G401 (cell line): Measurements from ENCODE around the gene THSD7A. TPM values are rescaled to one million over a fixed set of nuclear protein-coding genes. Genes with fewer than 3 reads are reported as not detected.

Experiments
- DNase-seq: peaks from one replicate; pipeline ENCODE4 v3.0.0-alpha.2; 2015; ENCODE audit warnings: low spot score
- in situ Hi-C: cut with HindIII; loops from 2 replicates; pipeline ENCODE4 v1.10.0; 2016; ENCODE audit warnings: low sequenced_read_pairs, mixed read lengths
- total RNA-seq: library from RNA; depleted of rRNA; stranded (reverse); fragments of >200 nt; shearing (Covaris generic); gene quantifications from 2 replicates; pipeline ENCODE4 v1.2.3, GENCODE V29; 2014

THSD7A gene
- total RNA-seq, 1 experiment from 2014 or later, result not detected

- no peak for DNase-seq
- in situ Hi-C loops, result no loop called here
Measured at GRCh38 chr7:11655163-11655562, 176.8 kb downstream of the THSD7A start.

GRCh38 chr7:11650500-11650899, 181.5 kb downstream of the THSD7A start:
- no peak for DNase-seq
- in situ Hi-C loops, result no loop called here

DNA sequence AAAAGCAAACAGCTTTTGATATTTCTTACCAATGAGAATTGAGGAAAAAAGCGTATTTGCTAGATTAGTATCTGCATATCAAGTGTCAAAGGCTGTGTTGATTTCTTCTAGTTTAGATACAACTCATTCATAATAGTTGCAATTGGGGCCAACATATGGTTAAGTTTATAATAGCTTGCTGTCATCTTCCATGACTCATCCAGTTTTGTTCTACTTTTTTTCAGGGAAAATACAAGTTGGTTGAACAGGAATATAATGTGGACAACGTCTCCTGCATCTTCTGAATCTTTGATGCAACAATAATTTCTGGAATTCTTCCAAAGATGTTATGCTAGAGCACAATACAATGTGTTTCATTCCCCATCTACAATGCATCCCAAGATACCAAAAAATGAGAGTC, 182.0 kb downstream of the THSD7A start:
- in situ Hi-C loops, result no loop called here
- no peak for DNase-seq

GRCh38 chr7:11648980-11649379, 183.0 kb downstream of the THSD7A start:
- DNase-seq, result no peak
- in situ Hi-C loops, result no loop called here

DNA sequence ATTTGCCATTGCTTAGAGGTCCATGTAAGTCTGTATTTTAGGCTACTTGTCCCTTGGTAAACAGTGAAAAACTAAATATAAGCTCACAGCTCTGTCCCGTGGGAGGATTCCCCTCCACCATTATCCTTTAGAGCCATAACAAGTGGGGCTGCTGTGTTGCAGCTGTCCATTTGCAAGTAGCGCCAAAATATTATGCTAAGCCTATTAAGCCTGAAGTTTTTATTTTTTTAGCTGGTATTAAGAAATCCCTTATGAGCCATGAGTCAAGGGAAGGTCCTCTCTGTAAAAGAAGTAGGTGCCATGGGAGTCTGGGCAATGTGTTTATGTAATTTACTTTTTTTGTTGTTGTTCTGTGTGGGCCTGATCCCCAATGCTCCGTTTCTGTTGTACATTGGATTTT, 183.9 kb downstream of the THSD7A start:
- no peak for DNase-seq
- in situ Hi-C loops, result no loop called here

- in situ Hi-C loops, result no loop called here
- no peak for DNase-seq
Measured at GRCh38 chr7:11642841-11643240, 189.2 kb downstream of the THSD7A start.

DNA sequence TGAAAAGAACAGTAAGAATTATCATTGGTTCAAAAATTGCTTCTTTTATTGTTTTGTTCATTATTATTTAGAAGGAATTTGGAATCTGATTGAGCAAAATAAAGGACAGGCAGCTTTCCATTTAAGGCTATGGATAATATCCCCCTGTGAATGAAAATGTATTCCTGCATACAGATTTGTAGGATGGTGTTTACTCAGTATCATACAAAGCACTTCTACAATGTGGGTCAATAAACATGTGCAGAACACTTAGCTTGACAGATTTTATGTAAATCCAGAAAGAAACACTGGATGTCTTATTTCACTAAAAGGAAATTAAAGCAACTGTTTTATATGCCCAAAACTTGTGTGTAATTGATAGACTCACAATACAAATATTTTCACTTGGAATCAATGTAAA, 189.7 kb downstream of the THSD7A start:
- DNase-seq, result no peak
- in situ Hi-C loops, result no loop called here

GRCh38 chr7:11638011-11638774, 193.8 kb downstream of the THSD7A start:
- in situ Hi-C loops, result no loop called here
- DNase-seq, result no peak

DNA sequence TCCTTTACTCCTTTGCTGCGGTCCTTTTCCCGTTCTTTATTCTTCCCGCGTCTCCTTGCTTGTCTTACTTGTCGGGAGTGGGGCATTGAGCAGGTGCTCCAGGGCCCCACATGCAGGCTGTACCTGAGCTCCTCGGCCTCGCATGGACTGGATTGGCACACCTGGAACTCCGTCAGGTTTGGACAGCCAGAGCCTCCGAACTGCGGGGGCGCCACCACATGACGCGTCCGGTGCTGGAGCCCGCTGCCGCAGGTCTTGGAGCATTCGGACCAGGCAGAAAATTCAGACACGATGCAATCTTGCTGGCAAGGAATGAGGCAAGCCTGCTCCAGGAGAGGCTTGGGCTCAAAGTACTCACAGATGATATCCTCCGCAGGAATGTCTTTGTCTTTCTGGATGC, 195.7 kb downstream of the THSD7A start:
- in situ Hi-C loops, result no loop called here
- no peak for DNase-seq

DNA sequence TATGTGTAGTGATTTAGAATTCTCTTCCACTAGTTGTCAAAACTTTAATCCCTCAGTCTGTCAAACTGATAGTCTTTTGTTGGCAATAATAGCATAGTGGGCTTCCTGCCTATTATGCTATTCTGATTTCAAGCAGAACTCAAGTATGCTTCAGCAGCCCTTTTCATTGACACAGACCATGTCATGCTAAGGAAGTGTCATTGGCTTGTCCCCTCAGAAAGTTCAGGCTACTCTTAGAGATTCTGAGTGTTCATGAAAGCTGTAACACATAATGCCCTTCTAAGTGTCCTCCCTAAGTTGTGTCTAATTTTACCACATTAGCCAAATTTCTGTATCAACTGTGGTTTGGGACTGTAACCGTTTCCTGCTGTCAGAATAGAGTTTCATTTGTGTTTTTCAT, 198.7 kb downstream of the THSD7A start:
- no peak for DNase-seq
- in situ Hi-C loops, result no loop called here

DNA sequence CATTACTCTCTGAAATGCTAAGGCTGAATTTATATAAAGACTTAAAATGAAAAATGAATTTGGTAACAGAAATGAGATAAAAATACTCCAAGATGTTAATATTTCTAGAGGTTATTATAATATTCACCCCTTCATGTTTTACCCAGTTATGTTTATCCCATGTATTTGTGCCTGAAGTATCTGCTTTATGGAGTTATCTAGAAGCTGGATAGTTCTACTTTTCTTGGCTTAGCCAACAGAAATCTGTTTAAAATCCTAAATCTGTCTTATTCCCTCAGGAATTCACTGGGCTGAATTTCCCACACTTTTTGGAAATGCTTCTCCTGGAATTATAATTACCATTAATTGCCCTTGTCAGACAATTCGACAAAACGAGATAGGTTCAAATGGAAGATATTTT, 201.6 kb downstream of the THSD7A start:
- in situ Hi-C loops, result no loop called here
- DNase-seq, result no peak

GRCh38 chr7:11625669-11626068, 206.3 kb downstream of the THSD7A start:
- no peak for DNase-seq
- in situ Hi-C loops, result no loop called here

- in situ Hi-C loops, result no loop called here
- no peak for DNase-seq
Measured at GRCh38 chr7:11623093-11623678, 208.8 kb downstream of the THSD7A start.

GRCh38 chr7:11620406-11621253, 211.4 kb downstream of the THSD7A start:
- DNase-seq, result no peak
- in situ Hi-C loops, result no loop called here

DNA sequence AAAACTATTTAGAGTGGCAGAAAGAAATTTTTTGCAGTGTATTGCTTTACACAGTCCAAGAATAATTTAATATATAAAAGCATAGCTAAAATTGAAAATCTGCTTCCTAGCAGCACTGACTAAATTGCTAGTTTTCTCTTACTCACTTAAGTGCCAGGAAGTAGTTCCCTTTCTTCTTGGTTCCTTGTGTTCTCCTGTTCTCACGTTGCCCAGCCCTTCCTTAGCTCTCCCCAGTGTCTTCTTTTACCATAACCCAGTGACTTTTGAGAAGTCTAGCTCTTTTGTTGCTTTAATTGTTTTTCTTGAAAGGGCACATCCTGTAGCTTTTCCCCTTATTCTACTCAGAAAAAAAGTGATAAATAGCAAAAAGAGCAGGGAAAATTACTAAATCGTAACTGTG, 215.5 kb downstream of the THSD7A start:
- DNase-seq, result no peak
- in situ Hi-C loops, result no loop called here

GRCh38 chr7:11615174-11615573, 216.8 kb downstream of the THSD7A start:
- in situ Hi-C loops, result no loop called here
- DNase-seq, result no peak

DNA sequence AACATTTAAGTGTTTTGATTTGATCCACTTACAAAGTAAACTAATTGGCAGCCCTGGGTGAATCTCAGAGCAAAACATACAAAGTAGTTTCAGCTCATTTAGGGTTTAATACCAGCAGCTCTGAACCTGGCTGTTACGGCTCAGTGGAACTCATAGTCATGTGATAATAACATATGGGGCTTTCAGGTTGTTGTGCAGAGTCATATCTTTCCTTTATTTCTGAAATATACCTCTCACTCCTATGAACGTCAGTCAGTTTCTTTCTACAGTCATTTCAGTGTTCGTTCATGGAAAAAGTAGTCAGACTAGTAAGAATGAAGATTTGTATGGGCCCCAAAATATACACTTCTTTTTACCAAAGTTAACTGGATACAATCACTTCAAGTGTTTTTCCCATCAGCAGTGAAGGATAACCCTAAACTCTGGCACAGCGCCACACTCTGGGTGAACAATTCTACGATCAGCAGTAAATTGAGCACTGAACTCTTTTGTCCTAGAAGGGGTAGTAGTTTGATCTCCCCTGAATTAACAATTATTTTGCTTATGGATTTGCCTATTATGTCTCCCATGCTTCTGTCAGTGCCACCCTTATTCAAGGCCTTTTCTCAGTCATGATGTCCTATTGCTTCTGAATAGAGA, 218.6 kb downstream of the THSD7A start:
- no peak for DNase-seq
- in situ Hi-C loops, result no loop called here

DNA sequence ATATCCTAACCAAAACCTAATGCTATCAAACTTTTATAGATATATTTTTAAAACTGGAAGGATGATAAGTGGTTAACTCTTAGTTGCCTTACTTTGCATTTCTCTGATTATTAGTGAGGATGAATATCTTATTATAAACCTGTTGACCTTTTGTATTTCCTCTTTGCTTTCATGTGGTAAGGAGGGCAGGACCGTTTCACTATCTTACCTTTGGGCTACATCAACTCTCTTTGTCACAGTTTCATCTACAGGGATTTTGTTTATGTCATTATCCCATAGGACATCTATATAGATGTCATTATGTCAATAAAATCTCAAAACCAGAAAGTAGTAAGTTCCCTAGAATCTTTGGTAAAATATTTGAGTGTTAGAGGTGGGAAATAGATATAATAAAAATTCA, 219.3 kb downstream of the THSD7A start:
- in situ Hi-C loops, result no loop called here
- no peak for DNase-seq

DNA sequence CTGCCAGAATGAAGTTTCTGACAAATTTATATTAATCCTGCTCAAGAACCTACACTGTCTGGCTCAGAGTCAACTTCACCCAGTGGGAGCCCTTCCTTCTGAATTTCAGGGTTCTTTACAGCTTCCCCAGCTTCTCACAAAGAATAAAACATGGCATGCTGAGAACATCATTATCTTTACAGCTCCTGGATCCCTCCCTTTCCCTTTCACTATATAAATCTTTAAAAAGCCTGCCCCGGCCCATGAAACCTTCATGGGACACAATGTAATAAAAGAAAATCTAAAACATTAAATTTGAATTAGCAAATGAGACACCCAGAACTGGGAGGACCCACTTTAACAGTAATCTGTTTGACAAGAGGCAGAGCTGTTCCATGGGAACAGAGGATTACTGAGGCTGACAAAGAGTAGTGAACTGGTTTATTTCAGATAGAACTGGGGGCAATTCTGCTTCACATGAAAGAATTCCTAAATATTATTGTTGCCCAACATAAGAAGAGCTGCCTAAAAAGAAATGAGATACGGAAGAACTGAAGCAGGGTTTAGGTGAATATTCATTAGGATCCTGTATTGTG, 222.8 kb downstream of the THSD7A start:
- in situ Hi-C loops, result no loop called here
- no peak for DNase-seq
